HepG2 (cell line): ENCODE results near the gene SLC25A36. TPM values are rescaled to one million over a fixed set of nuclear protein-coding genes. Genes with fewer than 3 reads are reported as not detected.

ENCODE experiments used
- ELF1 ChIP-seq: sonication (generic); formaldehyde crosslinking; IDR thresholded peaks from 2 replicates; pipeline ENCODE4 v1.4.0; 2020; ENCODE audit warnings: missing genetic modification reagents
- THAP11 ChIP-seq: IDR thresholded peaks from 2 replicates; pipeline ENCODE4 v1.6.1; 2016; ENCODE audit warnings: missing biosample characterization, missing genetic modification reagents
- ZNF230 ChIP-seq: sonication (generic); formaldehyde crosslinking; IDR thresholded peaks from 2 replicates; pipeline ENCODE4 v1.4.0; 2020; ENCODE audit warnings: mild to moderate bottlenecking, missing genetic modification reagents
- ZNF274 ChIP-seq: sonication (generic); formaldehyde crosslinking; IDR thresholded peaks from 2 replicates; pipeline ENCODE4 v1.5.1; 2020; ENCODE audit warnings: mild to moderate bottlenecking, missing genetic modification reagents
- ZNF616 ChIP-seq: sonication (generic); formaldehyde crosslinking; IDR thresholded peaks from 2 replicates; pipeline ENCODE4 v1.5.0; 2020; ENCODE audit warnings: low read depth, mild to moderate bottlenecking, missing genetic modification reagents
- polyA plus RNA-seq, 8 experiments: library from polyadenylated mRNA; depleted of rRNA in 3 of 8; stranded (reverse) in 7 of 8; unstranded in 1 of 8; fragments of >200 nt; fragmentation: Illumina TruSeq in 4 of 8; extraction: Trizol in 4 of 8; gene quantifications; 2 replicates each; pipeline versions ENCODE4 v1.2.1 to v1.2.3, GENCODE V29; 2011 to 2016; ENCODE audit warnings: low read depth in 4 of 8, missing spikeins in 1 of 8, mixed read lengths in 1 of 8; ENCODE audit not compliant: insufficient read depth in 1 of 8
- total RNA-seq, 5 experiments: library from RNA; depleted of rRNA; stranded (reverse); fragments of >200 nt; fragmentation: Illumina TruSeq; extraction: Trizol; gene quantifications; 2 replicates each; pipeline ENCODE4 v1.2.3, GENCODE V29; 2016; ENCODE audit warnings: low read depth in 1 of 5
- TF ChIP-seq, protein P1 (sequence below): sonication (generic); formaldehyde crosslinking; IDR thresholded peaks from 2 replicates; pipeline ENCODE4 v1.4.0; 2020; ENCODE audit warnings: mild to moderate bottlenecking, missing genetic modification reagents
- TF ChIP-seq, protein P2 (sequence below): sonication (generic); formaldehyde crosslinking; IDR thresholded peaks from 2 replicates; pipeline ENCODE4 v1.4.0; 2020; ENCODE audit warnings: missing genetic modification reagents
- TF ChIP-seq, protein P3 (sequence below): sonication (generic); formaldehyde crosslinking; IDR thresholded peaks from 2 replicates; pipeline ENCODE4 v1.4.0; 2020; ENCODE audit warnings: missing genetic modification reagents, borderline replicate concordance
- TF ChIP-seq, protein P4 (sequence below): sonication (generic); formaldehyde crosslinking; IDR thresholded peaks from 2 replicates; pipeline ENCODE4 v1.4.0; 2020; ENCODE audit warnings: missing genetic modification reagents
- TF ChIP-seq, protein P5 (sequence below): sonication (generic); formaldehyde crosslinking; IDR thresholded peaks from 2 replicates; pipeline ENCODE4 v1.8.0; 2023; ENCODE audit warnings: mild to moderate bottlenecking, missing genetic modification reagents

Gene SLC25A36
- total and polyA plus RNA-seq, 2 of the 13 experiments (the other 11 are each of a cell fraction or from before 2014, with no cell fraction given): 30.6 to 85.6 TPM

DNA sequence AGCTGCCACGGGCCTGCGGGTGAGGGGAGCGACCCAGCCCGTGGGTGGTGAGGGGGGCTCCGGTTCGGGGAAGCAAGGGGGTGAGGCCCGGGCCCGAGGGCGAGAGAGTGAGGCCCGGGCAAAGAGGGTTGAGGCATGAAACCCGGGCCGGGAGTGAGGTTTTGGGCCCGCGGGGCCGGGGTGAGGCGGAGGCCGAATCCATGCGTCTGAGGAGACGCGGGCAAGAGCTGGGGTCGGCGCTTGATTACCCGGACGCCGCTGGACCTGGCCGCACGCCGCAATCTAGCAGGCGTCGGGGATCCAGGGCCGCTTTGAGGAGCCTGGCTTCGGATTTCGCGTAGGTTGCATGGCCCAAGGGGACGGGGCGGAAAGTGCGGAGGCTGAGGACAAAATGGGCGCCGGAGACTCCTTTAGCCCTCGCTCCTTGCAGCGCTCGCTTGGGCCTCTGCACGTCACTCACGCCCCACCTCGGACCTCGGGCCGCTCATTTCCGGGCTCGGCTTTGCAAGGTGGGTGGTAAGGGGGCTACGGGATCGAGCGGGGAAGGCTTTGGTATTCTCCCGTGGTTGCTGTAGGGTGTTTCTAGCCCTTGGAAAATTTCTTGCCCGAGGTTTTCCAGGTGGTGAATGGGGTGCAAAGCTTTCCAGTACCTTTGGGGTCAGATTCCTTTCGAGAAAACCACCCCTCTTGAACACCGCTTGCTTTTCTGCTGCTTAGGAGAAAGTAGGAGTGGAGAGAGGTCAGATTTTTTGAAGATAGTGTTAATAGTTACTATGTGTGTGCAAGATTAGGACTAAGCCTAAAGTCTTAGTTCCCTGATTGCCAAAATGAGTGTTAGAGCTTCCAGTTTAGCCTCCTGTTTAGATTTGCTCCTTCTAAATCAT lies 827 bp downstream of the SLC25A36 start (continued):
- TF ChIP-seq, protein P1, sequence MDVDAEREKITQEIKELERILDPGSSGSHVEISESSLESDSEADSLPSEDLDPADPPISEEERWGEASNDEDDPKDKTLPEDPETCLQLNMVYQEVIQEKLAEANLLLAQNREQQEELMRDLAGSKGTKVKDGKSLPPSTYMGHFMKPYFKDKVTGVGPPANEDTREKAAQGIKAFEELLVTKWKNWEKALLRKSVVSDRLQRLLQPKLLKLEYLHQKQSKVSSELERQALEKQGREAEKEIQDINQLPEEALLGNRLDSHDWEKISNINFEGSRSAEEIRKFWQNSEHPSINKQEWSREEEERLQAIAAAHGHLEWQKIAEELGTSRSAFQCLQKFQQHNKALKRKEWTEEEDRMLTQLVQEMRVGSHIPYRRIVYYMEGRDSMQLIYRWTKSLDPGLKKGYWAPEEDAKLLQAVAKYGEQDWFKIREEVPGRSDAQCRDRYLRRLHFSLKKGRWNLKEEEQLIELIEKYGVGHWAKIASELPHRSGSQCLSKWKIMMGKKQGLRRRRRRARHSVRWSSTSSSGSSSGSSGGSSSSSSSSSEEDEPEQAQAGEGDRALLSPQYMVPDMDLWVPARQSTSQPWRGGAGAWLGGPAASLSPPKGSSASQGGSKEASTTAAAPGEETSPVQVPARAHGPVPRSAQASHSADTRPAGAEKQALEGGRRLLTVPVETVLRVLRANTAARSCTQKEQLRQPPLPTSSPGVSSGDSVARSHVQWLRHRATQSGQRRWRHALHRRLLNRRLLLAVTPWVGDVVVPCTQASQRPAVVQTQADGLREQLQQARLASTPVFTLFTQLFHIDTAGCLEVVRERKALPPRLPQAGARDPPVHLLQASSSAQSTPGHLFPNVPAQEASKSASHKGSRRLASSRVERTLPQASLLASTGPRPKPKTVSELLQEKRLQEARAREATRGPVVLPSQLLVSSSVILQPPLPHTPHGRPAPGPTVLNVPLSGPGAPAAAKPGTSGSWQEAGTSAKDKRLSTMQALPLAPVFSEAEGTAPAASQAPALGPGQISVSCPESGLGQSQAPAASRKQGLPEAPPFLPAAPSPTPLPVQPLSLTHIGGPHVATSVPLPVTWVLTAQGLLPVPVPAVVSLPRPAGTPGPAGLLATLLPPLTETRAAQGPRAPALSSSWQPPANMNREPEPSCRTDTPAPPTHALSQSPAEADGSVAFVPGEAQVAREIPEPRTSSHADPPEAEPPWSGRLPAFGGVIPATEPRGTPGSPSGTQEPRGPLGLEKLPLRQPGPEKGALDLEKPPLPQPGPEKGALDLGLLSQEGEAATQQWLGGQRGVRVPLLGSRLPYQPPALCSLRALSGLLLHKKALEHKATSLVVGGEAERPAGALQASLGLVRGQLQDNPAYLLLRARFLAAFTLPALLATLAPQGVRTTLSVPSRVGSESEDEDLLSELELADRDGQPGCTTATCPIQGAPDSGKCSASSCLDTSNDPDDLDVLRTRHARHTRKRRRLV (CRISPR knock-in tag): no peak; the same call in 1 of the 2 replicates
- TF ChIP-seq, protein P2, sequence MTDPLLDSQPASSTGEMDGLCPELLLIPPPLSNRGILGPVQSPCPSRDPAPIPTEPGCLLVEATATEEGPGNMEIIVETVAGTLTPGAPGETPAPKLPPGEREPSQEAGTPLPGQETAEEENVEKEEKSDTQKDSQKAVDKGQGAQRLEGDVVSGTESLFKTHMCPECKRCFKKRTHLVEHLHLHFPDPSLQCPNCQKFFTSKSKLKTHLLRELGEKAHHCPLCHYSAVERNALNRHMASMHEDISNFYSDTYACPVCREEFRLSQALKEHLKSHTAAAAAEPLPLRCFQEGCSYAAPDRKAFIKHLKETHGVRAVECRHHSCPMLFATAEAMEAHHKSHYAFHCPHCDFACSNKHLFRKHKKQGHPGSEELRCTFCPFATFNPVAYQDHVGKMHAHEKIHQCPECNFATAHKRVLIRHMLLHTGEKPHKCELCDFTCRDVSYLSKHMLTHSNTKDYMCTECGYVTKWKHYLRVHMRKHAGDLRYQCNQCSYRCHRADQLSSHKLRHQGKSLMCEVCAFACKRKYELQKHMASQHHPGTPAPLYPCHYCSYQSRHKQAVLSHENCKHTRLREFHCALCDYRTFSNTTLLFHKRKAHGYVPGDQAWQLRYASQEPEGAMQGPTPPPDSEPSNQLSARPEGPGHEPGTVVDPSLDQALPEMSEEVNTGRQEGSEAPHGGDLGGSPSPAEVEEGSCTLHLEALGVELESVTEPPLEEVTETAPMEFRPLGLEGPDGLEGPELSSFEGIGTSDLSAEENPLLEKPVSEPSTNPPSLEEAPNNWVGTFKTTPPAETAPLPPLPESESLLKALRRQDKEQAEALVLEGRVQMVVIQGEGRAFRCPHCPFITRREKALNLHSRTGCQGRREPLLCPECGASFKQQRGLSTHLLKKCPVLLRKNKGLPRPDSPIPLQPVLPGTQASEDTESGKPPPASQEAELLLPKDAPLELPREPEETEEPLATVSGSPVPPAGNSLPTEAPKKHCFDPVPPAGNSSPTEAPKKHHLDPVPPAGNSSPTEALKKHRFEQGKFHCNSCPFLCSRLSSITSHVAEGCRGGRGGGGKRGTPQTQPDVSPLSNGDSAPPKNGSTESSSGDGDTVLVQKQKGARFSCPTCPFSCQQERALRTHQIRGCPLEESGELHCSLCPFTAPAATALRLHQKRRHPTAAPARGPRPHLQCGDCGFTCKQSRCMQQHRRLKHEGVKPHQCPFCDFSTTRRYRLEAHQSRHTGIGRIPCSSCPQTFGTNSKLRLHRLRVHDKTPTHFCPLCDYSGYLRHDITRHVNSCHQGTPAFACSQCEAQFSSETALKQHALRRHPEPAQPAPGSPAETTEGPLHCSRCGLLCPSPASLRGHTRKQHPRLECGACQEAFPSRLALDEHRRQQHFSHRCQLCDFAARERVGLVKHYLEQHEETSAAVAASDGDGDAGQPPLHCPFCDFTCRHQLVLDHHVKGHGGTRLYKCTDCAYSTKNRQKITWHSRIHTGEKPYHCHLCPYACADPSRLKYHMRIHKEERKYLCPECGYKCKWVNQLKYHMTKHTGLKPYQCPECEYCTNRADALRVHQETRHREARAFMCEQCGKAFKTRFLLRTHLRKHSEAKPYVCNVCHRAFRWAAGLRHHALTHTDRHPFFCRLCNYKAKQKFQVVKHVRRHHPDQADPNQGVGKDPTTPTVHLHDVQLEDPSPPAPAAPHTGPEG (CRISPR knock-in tag): peak; percentile 33; the same call in 1 of the 2 replicates
- TF ChIP-seq ZNF616 (CRISPR knock-in tag) (0 out of 2 replicates have a peak, but pooled peaks have one; percentile 51), ZNF230 (CRISPR knock-in tag) (0 out of 2 replicates have a peak, but pooled peaks have one; percentile 40), THAP11 (0 out of 2 replicates have a peak, but pooled peaks have one; percentile 2), ZNF274 (no peak), ELF1 (peak; percentile 27; the same call in 1 of the 2 replicates)
- TF ChIP-seq, protein P3, sequence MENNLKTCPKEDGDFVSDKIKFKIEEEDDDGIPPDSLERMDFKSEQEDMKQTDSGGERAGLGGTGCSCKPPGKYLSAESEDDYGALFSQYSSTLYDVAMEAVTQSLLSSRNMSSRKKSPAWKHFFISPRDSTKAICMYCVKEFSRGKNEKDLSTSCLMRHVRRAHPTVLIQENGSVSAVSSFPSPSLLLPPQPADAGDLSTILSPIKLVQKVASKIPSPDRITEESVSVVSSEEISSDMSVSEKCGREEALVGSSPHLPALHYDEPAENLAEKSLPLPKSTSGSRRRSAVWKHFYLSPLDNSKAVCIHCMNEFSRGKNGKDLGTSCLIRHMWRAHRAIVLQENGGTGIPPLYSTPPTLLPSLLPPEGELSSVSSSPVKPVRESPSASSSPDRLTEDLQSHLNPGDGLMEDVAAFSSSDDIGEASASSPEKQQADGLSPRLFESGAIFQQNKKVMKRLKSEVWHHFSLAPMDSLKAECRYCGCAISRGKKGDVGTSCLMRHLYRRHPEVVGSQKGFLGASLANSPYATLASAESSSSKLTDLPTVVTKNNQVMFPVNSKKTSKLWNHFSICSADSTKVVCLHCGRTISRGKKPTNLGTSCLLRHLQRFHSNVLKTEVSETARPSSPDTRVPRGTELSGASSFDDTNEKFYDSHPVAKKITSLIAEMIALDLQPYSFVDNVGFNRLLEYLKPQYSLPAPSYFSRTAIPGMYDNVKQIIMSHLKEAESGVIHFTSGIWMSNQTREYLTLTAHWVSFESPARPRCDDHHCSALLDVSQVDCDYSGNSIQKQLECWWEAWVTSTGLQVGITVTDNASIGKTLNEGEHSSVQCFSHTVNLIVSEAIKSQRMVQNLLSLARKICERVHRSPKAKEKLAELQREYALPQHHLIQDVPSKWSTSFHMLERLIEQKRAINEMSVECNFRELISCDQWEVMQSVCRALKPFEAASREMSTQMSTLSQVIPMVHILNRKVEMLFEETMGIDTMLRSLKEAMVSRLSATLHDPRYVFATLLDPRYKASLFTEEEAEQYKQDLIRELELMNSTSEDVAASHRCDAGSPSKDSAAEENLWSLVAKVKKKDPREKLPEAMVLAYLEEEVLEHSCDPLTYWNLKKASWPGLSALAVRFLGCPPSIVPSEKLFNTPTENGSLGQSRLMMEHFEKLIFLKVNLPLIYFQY: peak; percentile 45; the same call in 1 of the 2 replicates
- TF ChIP-seq, protein P4, sequence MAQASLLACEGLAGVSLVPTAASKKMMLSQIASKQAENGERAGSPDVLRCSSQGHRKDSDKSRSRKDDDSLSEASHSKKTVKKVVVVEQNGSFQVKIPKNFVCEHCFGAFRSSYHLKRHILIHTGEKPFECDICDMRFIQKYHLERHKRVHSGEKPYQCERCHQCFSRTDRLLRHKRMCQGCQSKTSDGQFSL (CRISPR knock-in tag): peak; percentile 57; the same call in 1 of the 2 replicates
- TF ChIP-seq, protein P5, sequence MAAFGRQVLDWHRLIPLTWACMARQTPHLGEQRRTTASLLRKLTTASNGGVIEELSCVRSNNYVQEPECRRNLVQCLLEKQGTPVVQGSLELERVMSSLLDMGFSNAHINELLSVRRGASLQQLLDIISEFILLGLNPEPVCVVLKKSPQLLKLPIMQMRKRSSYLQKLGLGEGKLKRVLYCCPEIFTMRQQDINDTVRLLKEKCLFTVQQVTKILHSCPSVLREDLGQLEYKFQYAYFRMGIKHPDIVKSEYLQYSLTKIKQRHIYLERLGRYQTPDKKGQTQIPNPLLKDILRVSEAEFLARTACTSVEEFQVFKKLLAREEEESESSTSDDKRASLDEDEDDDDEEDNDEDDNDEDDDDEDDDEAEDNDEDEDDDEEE (CRISPR knock-in tag): no peak
